Liver (tissue), 9 donors: ENCODE data around the gene NPAS1. TPM values are rescaled to one million over a fixed set of nuclear protein-coding genes. Genes with fewer than 3 reads are reported as not detected.

Source experiments
- DNase-seq: peaks from one replicate; pipeline ENCODE4 v3.0.0-alpha.2; 2017; ENCODE audit warnings: low spot score
- H3K27ac ChIP-seq, 2 donors: one replicate each; pipeline ENCODE4 v1.7.0; 2013; ENCODE audit warnings: inconsistent platforms in 2 of 2, low read length in 2 of 2, control low read depth in 1 of 2, low read depth in 1 of 2, mild to moderate bottlenecking in 1 of 2
- H3K27me3 ChIP-seq, 4 donors: one replicate each; pipeline versions ENCODE4 v1.6.1 to v1.7.0; 2013; ENCODE audit warnings: low read length in 3 of 4, inconsistent platforms in 1 of 4, mild to moderate bottlenecking in 1 of 4, moderate library complexity in 1 of 4; ENCODE audit not compliant: control insufficient read depth in 4 of 4, insufficient read depth in 4 of 4
- H3K36me3 ChIP-seq, 4 donors: one replicate each; pipeline versions ENCODE4 v1.6.1 to v1.7.0; 2013; ENCODE audit warnings: low read length in 3 of 4, mild to moderate bottlenecking in 3 of 4, low read depth in 1 of 4, moderate library complexity in 1 of 4; ENCODE audit not compliant: control insufficient read depth in 4 of 4, insufficient read depth in 3 of 4
- H3K4me1 ChIP-seq, 4 donors: one replicate each; pipeline versions ENCODE4 v1.6.1 to v1.7.0; 2013; ENCODE audit warnings: low read length in 3 of 4, mild to moderate bottlenecking in 3 of 4, moderate library complexity in 1 of 4; ENCODE audit not compliant: control insufficient read depth in 4 of 4, insufficient read depth in 4 of 4
- H3K4me3 ChIP-seq, 3 donors: one replicate each; pipeline versions ENCODE4 v1.6.1 to v1.7.0; 2013; ENCODE audit warnings: low read length in 3 of 3, control low read depth in 1 of 3, low read depth in 1 of 3, mild to moderate bottlenecking in 1 of 3
- H3K9ac ChIP-seq, 2 donors: one replicate each; pipeline ENCODE4 v1.7.0; 2013; ENCODE audit warnings: low read length in 2 of 2, mild to moderate bottlenecking in 2 of 2, moderate library complexity in 2 of 2, control low read depth in 1 of 2, low read depth in 1 of 2
- H3K9me3 ChIP-seq, 4 donors: one replicate each; pipeline versions ENCODE4 v1.6.1 to v1.7.0; 2013; ENCODE audit warnings: low read length in 3 of 4; ENCODE audit not compliant: control insufficient read depth in 4 of 4
- FOXA1 ChIP-seq: IDR thresholded peaks from 2 replicates; pipeline ENCODE4 v1.6.1; 2016; ENCODE audit warnings: antibody characterized with exemption
- FOXA2 ChIP-seq: IDR thresholded peaks from 2 replicates; pipeline ENCODE4 v1.6.1; 2016; ENCODE audit warnings: antibody characterized with exemption
- GABPA ChIP-seq, 2 donors: IDR thresholded peaks in 1 of 2; conservative IDR thresholded peaks in 1 of 2; 2 replicates each; pipeline ENCODE4 v1.6.1; 2016; ENCODE audit warnings: antibody characterized with exemption in 2 of 2, mild to moderate bottlenecking in 1 of 2, moderate library complexity in 1 of 2
- HNF4A ChIP-seq, 2 donors: conservative IDR thresholded peaks; 2 replicates each; pipeline ENCODE4 v1.6.1; 2016; ENCODE audit warnings: antibody characterized with exemption in 2 of 2, mild to moderate bottlenecking in 2 of 2
- HNF4G ChIP-seq: IDR thresholded peaks from 2 replicates; pipeline ENCODE4 v1.6.1; 2016; ENCODE audit warnings: antibody characterized with exemption
- JUND ChIP-seq, 2 donors: IDR thresholded peaks; 2 replicates each; pipeline ENCODE4 v1.6.1; 2016; ENCODE audit warnings: antibody characterized with exemption in 2 of 2
- RAD21 ChIP-seq, 2 donors: IDR thresholded peaks; 2 replicates each; pipeline ENCODE4 v1.6.1; 2016; ENCODE audit warnings: antibody characterized with exemption in 2 of 2, mild to moderate bottlenecking in 2 of 2
- SP1 ChIP-seq: IDR thresholded peaks from 2 replicates; pipeline ENCODE4 v1.6.1; 2018; ENCODE audit warnings: antibody characterized with exemption, mild to moderate bottlenecking
- TAF1 ChIP-seq: conservative IDR thresholded peaks from 2 replicates; pipeline ENCODE4 v1.6.1; 2016; ENCODE audit warnings: antibody characterized with exemption, mild to moderate bottlenecking
- YY1 ChIP-seq: IDR thresholded peaks from 2 replicates; pipeline ENCODE4 v1.6.1; 2016; ENCODE audit warnings: antibody characterized with exemption, mild to moderate bottlenecking
- WGBS: extraction: QIAGEN DNeasy Blood & Tissue Kit; methylation state at CpG from one replicate; pipeline ENCODE4 v1.1.7; 2013; 5-methylcytosine and 5-hydroxymethylcytosine counted together
- polyA plus RNA-seq, 2 donors: library from polyadenylated mRNA; stranded (reverse) in 1 of 2; unstranded in 1 of 2; fragments of 200-250 nt in 1 of 2; fragments of >200 nt in 1 of 2; fragmentation: Nextera tagmentation in 1 of 2; extraction: Ambion mirVana in 1 of 2; gene quantifications; one replicate each; pipeline versions ENCODE4 v1.2.1 to v1.2.3, GENCODE V29; 2013 to 2015
- total RNA-seq, 2 donors: library from RNA; depleted of rRNA; stranded (reverse); fragments of >200 nt; gene quantifications; one replicate each; pipeline ENCODE4 v1.2.3, GENCODE V29; 2014
- TF ChIP-seq, protein P1 (sequence below): IDR thresholded peaks from 2 replicates; pipeline ENCODE4 v1.6.1; 2016; ENCODE audit warnings: antibody characterized with exemption
- TF ChIP-seq, protein P2 (sequence below): IDR thresholded peaks from 2 replicates; pipeline ENCODE4 v1.6.1; 2016; ENCODE audit warnings: antibody characterized with exemption, mild to moderate bottlenecking
- TF ChIP-seq, protein P3 (sequence below): IDR thresholded peaks from 2 replicates; pipeline ENCODE4 v1.6.1; 2016; ENCODE audit warnings: antibody characterized with exemption
- TF ChIP-seq, protein P4 (sequence below): IDR thresholded peaks from 2 replicates; pipeline ENCODE4 v1.6.1; 2016; ENCODE audit warnings: antibody characterized with exemption
- TF ChIP-seq, protein P5 (sequence below): fragments of 150-350 bp; IDR thresholded peaks from 2 replicates; pipeline ENCODE4 v1.5.1; 2017; ENCODE audit warnings: improper control_type of control experiment, low read depth, low read length; ENCODE audit not compliant: missing input control
- donor health status: healthy.
- donor health status: healthy.
- donor health status: healthy.
- donor health status: healthy.
- donor health status: healthy.

The NPAS1 gene
- total and polyA plus RNA-seq, 4 donors = 0.22 TPM; not detected in 3

DNA sequence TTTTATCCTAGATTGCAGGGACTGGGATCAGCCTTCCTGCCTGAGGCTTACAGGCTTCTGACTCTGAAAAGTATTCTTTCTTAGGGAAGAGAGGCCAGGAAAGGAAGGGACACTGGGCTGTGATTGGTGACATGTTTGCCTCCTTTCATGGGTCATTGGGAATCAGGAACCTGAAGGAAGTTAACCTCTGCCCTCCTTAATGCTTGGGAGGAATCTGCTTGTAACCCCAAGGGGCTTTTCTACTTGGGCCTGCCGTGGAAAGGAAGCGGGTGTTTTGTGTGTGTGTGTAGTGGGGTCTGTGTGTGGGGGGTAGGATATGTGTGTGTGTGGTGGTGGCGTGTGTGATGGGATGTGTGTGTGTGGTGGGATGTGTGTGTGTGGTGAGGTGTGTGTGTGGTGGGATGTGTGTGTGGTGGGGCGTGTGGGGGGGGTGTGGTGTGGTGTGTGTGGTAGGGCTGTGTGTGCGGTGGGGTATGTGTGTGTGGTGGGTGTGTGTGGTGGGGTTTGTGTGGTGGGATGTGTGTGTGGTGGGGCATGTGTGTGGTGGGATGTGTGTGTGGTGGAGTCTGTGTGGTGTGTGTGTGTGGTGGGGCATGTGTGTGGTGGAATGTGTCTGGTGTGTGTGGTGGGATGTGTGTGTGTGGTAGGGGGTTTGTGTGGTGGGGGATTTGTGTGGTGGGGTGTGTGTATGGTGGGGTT is 41.3 kb upstream of the NPAS1 start:
- no peak for DNase-seq
- Histone ChIP-seq H3K4me3 (no peak overlapping the region), H3K27me3 (no peaks in the 10 kb centered on the region), H3K9ac (no peak overlapping the region), H3K4me1 (peaks cover 13 to 49% (median 38%) of the 10 kb centered on the region in 4 donors), H3K9me3 (no peaks in the 10 kb centered on the region), H3K27ac (peak overlapping the region in 1 of 2 donors; percentile 53), H3K36me3 (no peaks in the 10 kb centered on the region)
- TF ChIP-seq GABPA (IDR thresholded peaks at IDR 0.05 in 1 of 2, conservative IDR thresholded peaks at IDR 0.05 in 1 of 2) (no peak), JUND (IDR thresholded peaks at IDR 0.05) (no peak), FOXA1 (no peak), YY1 (no peak), HNF4A (conservative IDR thresholded peaks at IDR 0.05) (no peak), FOXA2 (no peak), SP1 (no peak), HNF4G (no peak)
- TF ChIP-seq, protein P1, sequence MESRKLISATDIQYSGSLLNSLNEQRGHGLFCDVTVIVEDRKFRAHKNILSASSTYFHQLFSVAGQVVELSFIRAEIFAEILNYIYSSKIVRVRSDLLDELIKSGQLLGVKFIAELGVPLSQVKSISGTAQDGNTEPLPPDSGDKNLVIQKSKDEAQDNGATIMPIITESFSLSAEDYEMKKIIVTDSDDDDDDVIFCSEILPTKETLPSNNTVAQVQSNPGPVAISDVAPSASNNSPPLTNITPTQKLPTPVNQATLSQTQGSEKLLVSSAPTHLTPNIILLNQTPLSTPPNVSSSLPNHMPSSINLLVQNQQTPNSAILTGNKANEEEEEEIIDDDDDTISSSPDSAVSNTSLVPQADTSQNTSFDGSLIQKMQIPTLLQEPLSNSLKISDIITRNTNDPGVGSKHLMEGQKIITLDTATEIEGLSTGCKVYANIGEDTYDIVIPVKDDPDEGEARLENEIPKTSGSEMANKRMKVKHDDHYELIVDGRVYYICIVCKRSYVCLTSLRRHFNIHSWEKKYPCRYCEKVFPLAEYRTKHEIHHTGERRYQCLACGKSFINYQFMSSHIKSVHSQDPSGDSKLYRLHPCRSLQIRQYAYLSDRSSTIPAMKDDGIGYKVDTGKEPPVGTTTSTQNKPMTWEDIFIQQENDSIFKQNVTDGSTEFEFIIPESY = no peak
- TF ChIP-seq, protein P2, sequence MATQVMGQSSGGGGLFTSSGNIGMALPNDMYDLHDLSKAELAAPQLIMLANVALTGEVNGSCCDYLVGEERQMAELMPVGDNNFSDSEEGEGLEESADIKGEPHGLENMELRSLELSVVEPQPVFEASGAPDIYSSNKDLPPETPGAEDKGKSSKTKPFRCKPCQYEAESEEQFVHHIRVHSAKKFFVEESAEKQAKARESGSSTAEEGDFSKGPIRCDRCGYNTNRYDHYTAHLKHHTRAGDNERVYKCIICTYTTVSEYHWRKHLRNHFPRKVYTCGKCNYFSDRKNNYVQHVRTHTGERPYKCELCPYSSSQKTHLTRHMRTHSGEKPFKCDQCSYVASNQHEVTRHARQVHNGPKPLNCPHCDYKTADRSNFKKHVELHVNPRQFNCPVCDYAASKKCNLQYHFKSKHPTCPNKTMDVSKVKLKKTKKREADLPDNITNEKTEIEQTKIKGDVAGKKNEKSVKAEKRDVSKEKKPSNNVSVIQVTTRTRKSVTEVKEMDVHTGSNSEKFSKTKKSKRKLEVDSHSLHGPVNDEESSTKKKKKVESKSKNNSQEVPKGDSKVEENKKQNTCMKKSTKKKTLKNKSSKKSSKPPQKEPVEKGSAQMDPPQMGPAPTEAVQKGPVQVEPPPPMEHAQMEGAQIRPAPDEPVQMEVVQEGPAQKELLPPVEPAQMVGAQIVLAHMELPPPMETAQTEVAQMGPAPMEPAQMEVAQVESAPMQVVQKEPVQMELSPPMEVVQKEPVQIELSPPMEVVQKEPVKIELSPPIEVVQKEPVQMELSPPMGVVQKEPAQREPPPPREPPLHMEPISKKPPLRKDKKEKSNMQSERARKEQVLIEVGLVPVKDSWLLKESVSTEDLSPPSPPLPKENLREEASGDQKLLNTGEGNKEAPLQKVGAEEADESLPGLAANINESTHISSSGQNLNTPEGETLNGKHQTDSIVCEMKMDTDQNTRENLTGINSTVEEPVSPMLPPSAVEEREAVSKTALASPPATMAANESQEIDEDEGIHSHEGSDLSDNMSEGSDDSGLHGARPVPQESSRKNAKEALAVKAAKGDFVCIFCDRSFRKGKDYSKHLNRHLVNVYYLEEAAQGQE = no peak
- TF ChIP-seq, protein P3, sequence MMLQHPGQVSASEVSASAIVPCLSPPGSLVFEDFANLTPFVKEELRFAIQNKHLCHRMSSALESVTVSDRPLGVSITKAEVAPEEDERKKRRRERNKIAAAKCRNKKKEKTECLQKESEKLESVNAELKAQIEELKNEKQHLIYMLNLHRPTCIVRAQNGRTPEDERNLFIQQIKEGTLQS = no peak
- TF ChIP-seq, protein P4, sequence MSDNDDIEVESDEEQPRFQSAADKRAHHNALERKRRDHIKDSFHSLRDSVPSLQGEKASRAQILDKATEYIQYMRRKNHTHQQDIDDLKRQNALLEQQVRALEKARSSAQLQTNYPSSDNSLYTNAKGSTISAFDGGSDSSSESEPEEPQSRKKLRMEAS = no peak
- WGBS = 90% methylated on average over 5 of the region's 5 CpGs

DNA sequence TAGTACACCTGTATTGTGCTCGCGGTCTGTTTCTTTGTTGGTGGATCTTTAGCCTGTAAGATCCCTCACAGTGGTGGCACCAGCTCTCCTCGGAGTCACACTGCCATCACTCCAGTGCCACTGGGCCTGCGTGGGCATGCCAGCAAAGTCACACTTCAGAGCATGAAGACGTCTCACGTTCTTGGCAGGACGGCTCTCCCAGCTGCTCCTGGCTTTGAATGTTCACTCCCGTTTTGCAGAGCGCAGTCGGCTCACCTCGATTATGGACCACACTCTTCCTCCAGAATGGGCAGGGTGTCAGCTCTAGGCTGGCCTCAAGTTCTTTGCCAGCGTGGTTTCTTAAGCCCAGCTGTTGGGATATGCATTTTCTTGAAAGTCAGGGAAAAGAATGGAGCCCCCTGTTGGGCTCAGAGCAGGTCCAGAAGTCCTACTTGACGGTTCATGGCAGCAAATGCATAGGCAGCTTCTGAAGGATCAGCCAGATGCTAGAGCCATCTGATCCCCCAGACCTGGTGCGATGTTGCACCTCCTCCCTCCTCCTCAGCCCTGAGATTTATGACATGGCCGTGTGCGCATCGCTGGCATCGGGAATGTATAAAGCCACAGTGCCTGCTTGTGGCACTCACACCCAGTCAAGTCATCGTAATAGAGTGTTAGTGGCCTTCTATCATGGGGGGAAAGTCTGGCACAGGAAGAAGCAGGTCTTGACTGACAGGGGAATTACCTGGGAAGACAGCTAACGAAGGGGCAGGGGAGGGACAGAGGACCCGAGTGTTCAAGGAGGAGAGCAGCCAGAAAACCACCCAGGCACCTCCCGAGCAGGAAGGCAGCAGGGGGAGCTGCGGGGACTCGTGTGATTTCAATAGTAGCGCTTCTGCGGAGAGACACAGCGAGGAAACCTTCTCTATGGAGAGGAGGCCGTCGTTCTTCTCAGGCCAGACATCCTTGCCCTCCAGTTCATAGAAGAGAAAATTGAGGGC is 40.2 kb upstream of the NPAS1 start:
- WGBS = 95% methylated on average over 29 of the region's 29 CpGs
- no peak overlapping the region for H3K4me3 ChIP-seq
- no peaks in the 10 kb centered on the region for H3K27me3 ChIP-seq
- H3K9me3 ChIP-seq = no peaks in the 10 kb centered on the region
- TF ChIP-seq, protein P4 = no peak
- TF ChIP-seq HNF4G = no peak
- TF ChIP-seq HNF4A (conservative IDR thresholded peaks at IDR 0.05) = no peak
- TF ChIP-seq, protein P5, sequence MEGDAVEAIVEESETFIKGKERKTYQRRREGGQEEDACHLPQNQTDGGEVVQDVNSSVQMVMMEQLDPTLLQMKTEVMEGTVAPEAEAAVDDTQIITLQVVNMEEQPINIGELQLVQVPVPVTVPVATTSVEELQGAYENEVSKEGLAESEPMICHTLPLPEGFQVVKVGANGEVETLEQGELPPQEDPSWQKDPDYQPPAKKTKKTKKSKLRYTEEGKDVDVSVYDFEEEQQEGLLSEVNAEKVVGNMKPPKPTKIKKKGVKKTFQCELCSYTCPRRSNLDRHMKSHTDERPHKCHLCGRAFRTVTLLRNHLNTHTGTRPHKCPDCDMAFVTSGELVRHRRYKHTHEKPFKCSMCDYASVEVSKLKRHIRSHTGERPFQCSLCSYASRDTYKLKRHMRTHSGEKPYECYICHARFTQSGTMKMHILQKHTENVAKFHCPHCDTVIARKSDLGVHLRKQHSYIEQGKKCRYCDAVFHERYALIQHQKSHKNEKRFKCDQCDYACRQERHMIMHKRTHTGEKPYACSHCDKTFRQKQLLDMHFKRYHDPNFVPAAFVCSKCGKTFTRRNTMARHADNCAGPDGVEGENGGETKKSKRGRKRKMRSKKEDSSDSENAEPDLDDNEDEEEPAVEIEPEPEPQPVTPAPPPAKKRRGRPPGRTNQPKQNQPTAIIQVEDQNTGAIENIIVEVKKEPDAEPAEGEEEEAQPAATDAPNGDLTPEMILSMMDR = no peak
- no peak for TF ChIP-seq RAD21 (IDR thresholded peaks at IDR 0.05)
- TF ChIP-seq TAF1 = no peak
- TF ChIP-seq, protein P2 = no peak
- no peak for TF ChIP-seq YY1
- H3K27ac ChIP-seq = no peak overlapping the region
- H3K4me1 ChIP-seq = peaks cover 18 to 56% (median 44%) of the 10 kb centered on the region in 4 donors
- H3K9ac ChIP-seq = no peak overlapping the region
- H3K36me3 ChIP-seq = no peaks in the 10 kb centered on the region
- DNase-seq = no peak
